ENCODE results near the gene RBM17. TPM values are rescaled to one million over a fixed set of nuclear protein-coding genes. Genes with fewer than 3 reads are reported as not detected.
"Not testable (repeated sequence)": the region's sequence is repeated elsewhere in the genome, so short reads cannot be mapped to it uniquely, and the experiment has no call there.

Gene RBM17
- total RNA-seq, 2 donors from 2014 or later: 54.5 to 57.0 TPM

GRCh38 chr10:6163364-6164270 lies 74.8 kb downstream of the RBM17 start:
- WGBS, 2 donors: 0 to 1% methylated on average over 13 to 46 of the region's 91 CpGs
- DNase-seq (peak; percentile 92 to 96 (median 94)), ATAC-seq (peak; percentile 99)
- H3K27ac ChIP-seq: peak overlapping the region; percentile 88 to 96 (median 96)
- peak overlapping the region; percentile 31 to 69 for H3K4me3 ChIP-seq
- peaks cover 34% of the 10 kb centered on the region for H3K4me1 ChIP-seq
- TF ChIP-seq POLR2A (IDR thresholded peaks at IDR 0.05) (peak; percentile 53 to 83 (median 79)), CTCF (IDR thresholded peaks at IDR 0.05) (peak in 1 of 7 experiments; percentile 16)
- no peaks in the 10 kb centered on the region for H3K36me3 ChIP-seq (replicated peaks in 1 of 2; ENCODE audit: insufficient read depth in 1 of 2, low read depth in 2 of 2)
- intact Hi-C loops (cut with DNase I): no loop called here
- no peaks in the 10 kb centered on the region for H3K9me3 ChIP-seq
- H3K27me3 ChIP-seq: no peaks in the 10 kb centered on the region

GRCh38 chr10:6164271-6165095 lies 75.6 kb downstream of the RBM17 start:
- intact Hi-C loops (cut with DNase I): loop anchor here (5.0 kb wide), 1 partner anchor 38 kb away; the partner anchor contains the start of gene PFKFB3
- Histone ChIP-seq H3K4me1 (peaks cover 37% of the 10 kb centered on the region), H3K36me3 (replicated peaks in 1 of 2; ENCODE audit: insufficient read depth in 1 of 2, low read depth in 2 of 2) (no peaks in the 10 kb centered on the region), H3K9me3 (no peaks in the 10 kb centered on the region), H3K27ac (peak overlapping the region; percentile 88 to 96 (median 96)), H3K27me3 (no peaks in the 10 kb centered on the region), H3K4me3 (peak overlapping the region; percentile 31 to 69)
- TF ChIP-seq POLR2A (IDR thresholded peaks at IDR 0.05): no peak
- no peak for TF ChIP-seq CTCF (IDR thresholded peaks at IDR 0.05)
- WGBS, 2 donors: 6 to 11% methylated on average over 13 to 16 of the region's 16 CpGs
- ATAC-seq: peak; percentile 6
- DNase-seq: no peak

GRCh38 chr10:6165221-6165725 lies 76.4 kb downstream of the RBM17 start:
- 26 to 28% methylated on average over 6 of the region's 6 CpGs for WGBS, 2 donors
- H3K4me1 ChIP-seq: peaks cover 45% of the 10 kb centered on the region
- no peaks in the 10 kb centered on the region for H3K27me3 ChIP-seq
- H3K4me3 ChIP-seq: no peak overlapping the region
- no peak for ATAC-seq
- intact Hi-C loops (cut with DNase I): loop anchor here (5.0 kb wide), 1 partner anchor 37 kb away; the partner anchor contains the start of gene PFKFB3
- TF ChIP-seq POLR2A (IDR thresholded peaks at IDR 0.05): no peak
- peak overlapping the region in 2 of 4 donors; percentile 88 to 95 for H3K27ac ChIP-seq
- H3K9me3 ChIP-seq: no peaks in the 10 kb centered on the region
- no peaks in the 10 kb centered on the region for H3K36me3 ChIP-seq (replicated peaks in 1 of 2; ENCODE audit: insufficient read depth in 1 of 2, low read depth in 2 of 2)
- DNase-seq: no peak

- intact Hi-C loops (cut with DNase I): loop anchor here (5.0 kb wide), 1 partner anchor 36 kb away; the partner anchor contains the start of gene PFKFB3
- not testable (repeated sequence) for H3K4me3 ChIP-seq; H3K27ac ChIP-seq; H3K9me3 ChIP-seq; H3K27me3 ChIP-seq; H3K36me3 ChIP-seq (replicated peaks in 1 of 2; ENCODE audit: insufficient read depth in 1 of 2, low read depth in 2 of 2); ATAC-seq; DNase-seq
- WGBS, 2 donors: 90 to 92% methylated on average over 14 to 15 of the region's 15 CpGs
- peaks cover 51% of the 10 kb centered on the region for H3K4me1 ChIP-seq
Observed at GRCh38 chr10:6165933-6166332, 77.1 kb downstream of the RBM17 start.

Small RNAs within 50 kb of the gene (microRNA-seq; reads per million reads assigned to microRNA genes)
- gene MIR3155A (ENCODE audit: borderline number of aligned reads in 2 of 2, borderline replicate concordance in 2 of 2): 0 reads per million in 2 donors
- gene MIR3155B (ENCODE audit: borderline number of aligned reads in 2 of 2, borderline replicate concordance in 2 of 2): 0 reads per million in 2 donors

Small RNAs within 50 kb of the gene (small RNA-seq; reads per million reads assigned to genes)
- not detected for gene MIR3155A

Other genes starting within 250 kb of the RBM17 start
- gene ANKRD16, start 199.1 kb upstream of the RBM17 start, total RNA-seq: 10 to 100 TPM in 1 of 2 donors, 1 to 10 TPM in 1; 9.9 to 13.0 TPM
- 10 to 100 TPM; 30.9 to 63.6 TPM for gene FBH1, start 198.8 kb upstream of the RBM17 start, total RNA-seq
- gene IL15RA, start 111.5 kb upstream of the RBM17 start, total RNA-seq: 10 to 100 TPM; 14.3 to 15.5 TPM
- gene IL2RA, start 26.7 kb upstream of the RBM17 start, total RNA-seq: under 1 TPM; 0.52 to 0.99 TPM
- gene PFKFB3, start 113.9 kb downstream of the RBM17 start, total RNA-seq: 100 to 1,000 TPM in 1 of 2 donors, 10 to 100 TPM in 1; 26.5 to 137 TPM